ENCODE data around the gene CYP8B1. TPM values are rescaled to one million over a fixed set of nuclear protein-coding genes. Genes with fewer than 3 reads are reported as not detected.
"Not testable (repeated sequence)": the region's sequence is repeated elsewhere in the genome, so short reads cannot be mapped to it uniquely, and the experiment has no call there.

Gene CYP8B1
- total and polyA plus RNA-seq, 3 donors from 2014 or later: not detected

GRCh38 chr3:42887084-42887483, 11.4 kb upstream of the CYP8B1 start:
- H3K4me3 ChIP-seq: no peak overlapping the region
- no peaks in the 10 kb centered on the region for H3K9me3 ChIP-seq
- 89 to 92% methylated on average over 3 of the region's 3 CpGs for WGBS, 2 donors
- H3K36me3 ChIP-seq (ENCODE audit: low read depth, missing control alignments): no peaks in the 10 kb centered on the region
- H3K27ac ChIP-seq: no peak overlapping the region
- no peak for DNase-seq
- no peaks in the 10 kb centered on the region for H3K4me1 ChIP-seq
- intact Hi-C loops (cut with DNase I; ENCODE audit: low total_unique reads): loop anchor here (10.0 kb wide), 2 partner anchors 52 to 112 kb away; partner anchors contain the start of gene CCDC13
- H3K27me3 ChIP-seq: no peaks in the 10 kb centered on the region
- TF ChIP-seq POLR2A (IDR thresholded peaks at IDR 0.05) (no peak), CTCF (IDR thresholded peaks at IDR 0.05) (no peak)

GRCh38 chr3:42886294-42886822, 10.7 kb upstream of the CYP8B1 start:
- H3K27me3 ChIP-seq: no peaks in the 10 kb centered on the region
- no peak overlapping the region for H3K4me3 ChIP-seq
- TF ChIP-seq CTCF (IDR thresholded peaks at IDR 0.05): no peak
- no peak for TF ChIP-seq POLR2A (IDR thresholded peaks at IDR 0.05)
- H3K27ac ChIP-seq: no peak overlapping the region
- no peaks in the 10 kb centered on the region for H3K4me1 ChIP-seq
- WGBS, 2 donors: 90 to 91% methylated on average over 1 of the region's 1 CpG
- DNase-seq: no peak
- H3K36me3 ChIP-seq (ENCODE audit: low read depth, missing control alignments): no peaks in the 10 kb centered on the region
- H3K9me3 ChIP-seq: no peaks in the 10 kb centered on the region
- intact Hi-C loops (cut with DNase I; ENCODE audit: low total_unique reads): loop anchor here (10.0 kb wide), 2 partner anchors 52 to 112 kb away; partner anchors contain the start of gene CCDC13

GRCh38 chr3:42884324-42884723, 8.6 kb upstream of the CYP8B1 start:
- WGBS, 2 donors: 78 to 80% methylated on average over 2 of the region's 2 CpGs
- intact Hi-C loops (cut with DNase I; ENCODE audit: low total_unique reads): loop anchor here (10.0 kb wide), 2 partner anchors 50 to 110 kb away; partner anchors contain the start of gene CCDC13
- DNase-seq: no peak
- no peaks in the 10 kb centered on the region for H3K4me1 ChIP-seq
- no peaks in the 10 kb centered on the region for H3K27me3 ChIP-seq
- H3K4me3 ChIP-seq: no peak overlapping the region
- TF ChIP-seq POLR2A (IDR thresholded peaks at IDR 0.05): no peak
- TF ChIP-seq CTCF (IDR thresholded peaks at IDR 0.05): no peak
- no peak overlapping the region for H3K27ac ChIP-seq
- H3K36me3 ChIP-seq (ENCODE audit: low read depth, missing control alignments): no peaks in the 10 kb centered on the region
- no peaks in the 10 kb centered on the region for H3K9me3 ChIP-seq

GRCh38 chr3:42883251-42883930, 7.7 kb upstream of the CYP8B1 start:
- not testable (repeated sequence) for H3K9me3 ChIP-seq; H3K27me3 ChIP-seq; H3K4me3 ChIP-seq; DNase-seq; H3K36me3 ChIP-seq (ENCODE audit: low read depth, missing control alignments); H3K4me1 ChIP-seq; H3K27ac ChIP-seq
- intact Hi-C loops (cut with DNase I; ENCODE audit: low total_unique reads): loop anchor here (10.0 kb wide), 2 partner anchors 49 to 109 kb away; partner anchors contain the start of gene CCDC13
- WGBS, 2 donors: 87 to 89% methylated on average over 6 of the region's 6 CpGs

- Histone ChIP-seq H3K27ac (peak overlapping the region in 1 of 2 donors; percentile 70), H3K36me3 (ENCODE audit: low read depth, missing control alignments) (no peaks in the 10 kb centered on the region), H3K4me3 (peak overlapping the region; percentile 61 to 65), H3K4me1 (no peaks in the 10 kb centered on the region), H3K27me3 (no peaks in the 10 kb centered on the region), H3K9me3 (no peaks in the 10 kb centered on the region)
- TF ChIP-seq CTCF (IDR thresholded peaks at IDR 0.05) (peak; percentile 86 to 93 (median 86)), POLR2A (IDR thresholded peaks at IDR 0.05) (no peak)
- WGBS, 2 donors: 1 to 6% methylated on average over 5 to 29 of the region's 61 CpGs
- intact Hi-C loops (cut with DNase I; ENCODE audit: low total_unique reads): loop anchor here (10.0 kb wide), 2 partner anchors 46 to 106 kb away; partner anchors contain the start of gene CCDC13
- DNase-seq: peak; percentile 90
Observed at GRCh38 chr3:42880601-42881451, 5.1 kb upstream of the CYP8B1 start.
